H1 (cell line): ENCODE results near the gene LHFPL2. TPM values are rescaled to one million over a fixed set of nuclear protein-coding genes. Genes with fewer than 3 reads are reported as not detected.

Experiments
- CTCF ChIA-PET: fragments of 300-600 bp; sonication (Branson Sonifier 250); formaldehyde crosslinking; loops from one replicate; lab custom pipeline; 2021; ENCODE audit not compliant: partially characterized antibody; lab: Charles Lee
- POLR2A ChIA-PET: fragments of 300-600 bp; sonication (Branson Sonifier 250); formaldehyde crosslinking; loops from one replicate; lab custom pipeline; 2021; ENCODE audit warnings: inconsistent platforms; ENCODE audit not compliant: partially characterized antibody; lab: Charles Lee
- DNase-seq, 2 experiments: peaks; one replicate each; pipeline versions ENCODE4 v3.0.0 to v3.0.0-alpha.2; 2010 to 2022; ENCODE audit warnings: low spot score in 2 of 2, low read depth in 1 of 2, mixed read lengths in 1 of 2
- FAIRE-seq: peaks from 2 replicates; lab custom pipeline; 2011; peaks lifted over from hg19 to GRCh38; lab: Jason Lieb, UNC
- H2AFZ ChIP-seq: 2 replicates; pipeline ENCODE4 v1.8.1; 2012; ENCODE audit warnings: low read length, inconsistent platforms
- H2AK5ac ChIP-seq: 2 replicates; pipeline ENCODE4 v1.6.1; 2013; ENCODE audit warnings: low read depth, low read length
- H2BK120ac ChIP-seq: replicated peaks from 2 replicates; pipeline ENCODE3; 2013; ENCODE audit warnings: low read depth, low read length, inconsistent platforms
- H2BK12ac ChIP-seq: 2 replicates; pipeline ENCODE4 v1.6.1; 2013; ENCODE audit warnings: low read depth, low read length
- H2BK15ac ChIP-seq: 2 replicates; pipeline ENCODE4 v1.6.1; 2013; ENCODE audit warnings: low read length
- H2BK20ac ChIP-seq: 2 replicates; pipeline ENCODE4 v1.6.1; 2013; ENCODE audit warnings: low read length
- H2BK5ac ChIP-seq: 2 replicates; pipeline ENCODE4 v1.6.1; 2013; ENCODE audit warnings: low read depth, low read length
- H3K14ac ChIP-seq: 2 replicates; pipeline ENCODE4 v1.6.1; 2013; ENCODE audit warnings: inconsistent platforms; ENCODE audit not compliant: insufficient read length
- H3K18ac ChIP-seq: 2 replicates; pipeline ENCODE4 v1.6.1; 2013; ENCODE audit warnings: low read length; ENCODE audit errors: extremely low read depth
- H3K23ac ChIP-seq: 2 replicates; pipeline ENCODE4 v1.6.1; 2013; ENCODE audit warnings: inconsistent platforms; ENCODE audit not compliant: insufficient read length
- H3K23me2 ChIP-seq: 2 replicates; pipeline ENCODE4 v1.6.1; 2013; ENCODE audit warnings: low read depth, low read length
- H3K27ac ChIP-seq: 2 replicates; pipeline ENCODE4 v1.6.1; 2011; ENCODE audit warnings: low read depth, low read length, inconsistent platforms
- H3K27me3 ChIP-seq, 4 experiments: replicated peaks in 1 of 4; 1 replicate in 1 of 4; 2 replicates in 3 of 4; pipeline versions ENCODE4 v1.6.1 to v1.8.1; 2011 to 2013; ENCODE audit warnings: low read length in 3 of 4, mild to moderate bottlenecking in 3 of 4, inconsistent platforms in 2 of 4, mixed read lengths in 2 of 4, moderate library complexity in 1 of 4; ENCODE audit not compliant: control insufficient read depth in 3 of 4, insufficient read depth in 3 of 4; ENCODE audit errors: extremely low read depth in 1 of 4
- H3K36me3 ChIP-seq, 4 experiments: 2 replicates each; pipeline versions ENCODE4 v1.6.1 to v1.8.1; 2011 to 2013; ENCODE audit warnings: mild to moderate bottlenecking in 4 of 4, low read length in 3 of 4, moderate library complexity in 2 of 4, control low read depth in 1 of 4, inconsistent platforms in 1 of 4; ENCODE audit not compliant: insufficient read depth in 4 of 4, control insufficient read depth in 2 of 4
- H3K4ac ChIP-seq: replicated peaks from 2 replicates; pipeline ENCODE3; 2013; ENCODE audit warnings: low read length, low read depth, mixed read lengths, inconsistent platforms; ENCODE audit not compliant: insufficient read length
- H3K4me1 ChIP-seq, 4 experiments: replicated peaks in 1 of 4; 1 replicate in 1 of 4; 2 replicates in 3 of 4; pipeline versions ENCODE4 v1.6.1 to v1.8.1; 2011 to 2013; ENCODE audit warnings: low read length in 3 of 4, inconsistent platforms in 2 of 4, mixed read lengths in 1 of 4; ENCODE audit not compliant: insufficient read depth in 4 of 4, control insufficient read depth in 3 of 4
- H3K4me2 ChIP-seq, 2 experiments: 2 replicates each; pipeline versions ENCODE4 v1.6.1 to v1.8.1; 2011 to 2013; ENCODE audit warnings: low read depth in 2 of 2, low read length in 2 of 2, control low read depth in 1 of 2, inconsistent platforms in 1 of 2, mild to moderate bottlenecking in 1 of 2; ENCODE audit not compliant: insufficient read depth in 1 of 2
- H3K4me3 ChIP-seq, 4 experiments: fragments of 200-600, 300-600 bp in 1 of 4; sonication (generic), shearing (Covaris generic), sonication (Bioruptor Twin) in 1 of 4; 2 replicates each; pipeline versions ENCODE4 v1.5.1 to v1.8.1; 2011 to 2016; ENCODE audit warnings: low read length in 4 of 4, low read depth in 3 of 4, control low read depth in 2 of 4, inconsistent platforms in 2 of 4, mild to moderate bottlenecking in 2 of 4, mixed read lengths in 1 of 4, moderate library complexity in 1 of 4; ENCODE audit not compliant: insufficient read depth in 2 of 4; ENCODE audit errors: extremely low read depth in 1 of 4
- H3K56ac ChIP-seq: replicated peaks from 2 replicates; pipeline ENCODE3; 2013; ENCODE audit warnings: low read depth, mild to moderate bottlenecking, mixed read lengths, low read length, inconsistent platforms; ENCODE audit not compliant: insufficient read length
- H3K79me1 ChIP-seq: 2 replicates; pipeline ENCODE4 v1.6.1; 2013; ENCODE audit warnings: low read depth, low read length, control low read depth
- H3K79me2 ChIP-seq, 2 experiments: 2 replicates each; pipeline versions ENCODE4 v1.6.1 to v1.8.1; 2012 to 2013; ENCODE audit warnings: low read length in 2 of 2, mild to moderate bottlenecking in 2 of 2, inconsistent platforms in 1 of 2; ENCODE audit not compliant: insufficient read depth in 2 of 2, control insufficient read depth in 1 of 2
- H3K9ac ChIP-seq, 4 experiments: replicated peaks in 1 of 4; 1 replicate in 1 of 4; 2 replicates in 3 of 4; pipeline versions ENCODE4 v1.6.1 to v1.8.1; 2011 to 2013; ENCODE audit warnings: low read depth in 3 of 4, low read length in 3 of 4, control low read depth in 2 of 4, mild to moderate bottlenecking in 2 of 4, moderate library complexity in 2 of 4, inconsistent platforms in 1 of 4; ENCODE audit errors: extremely low read depth in 1 of 4
- H3K9me3 ChIP-seq, 2 experiments: 2 replicates each; pipeline versions ENCODE4 v1.6.1 to v1.8.1; 2012 to 2013; ENCODE audit warnings: mild to moderate bottlenecking in 2 of 2, moderate library complexity in 2 of 2, control low read depth in 1 of 2, inconsistent platforms in 1 of 2, low read depth in 1 of 2, low read length in 1 of 2, mixed read lengths in 1 of 2; ENCODE audit not compliant: insufficient read depth in 2 of 2
- H4K20me1 ChIP-seq, 2 experiments: replicated peaks in 1 of 2; 2 replicates each; pipeline versions ENCODE3 to v1.8.1; 2011 to 2013; ENCODE audit warnings: inconsistent platforms in 2 of 2, low read length in 2 of 2, mild to moderate bottlenecking in 1 of 2; ENCODE audit not compliant: insufficient read depth in 2 of 2, control insufficient read depth in 1 of 2
- H4K5ac ChIP-seq: 2 replicates; pipeline ENCODE4 v1.6.1; 2013; ENCODE audit warnings: low read length, low read depth, mixed read lengths, inconsistent platforms; ENCODE audit not compliant: insufficient read length
- H4K8ac ChIP-seq: 2 replicates; pipeline ENCODE4 v1.8.0; 2013; ENCODE audit warnings: mild to moderate bottlenecking, moderate library complexity, low read length, inconsistent platforms; ENCODE audit not compliant: insufficient read depth; ENCODE audit errors: extremely low read depth
- H4K91ac ChIP-seq: replicated peaks from 2 replicates; pipeline ENCODE3; 2013; ENCODE audit warnings: low read length, mixed read lengths, inconsistent platforms; ENCODE audit not compliant: insufficient read length
- BACH1 ChIP-seq: IDR thresholded peaks from 2 replicates; pipeline ENCODE4 v1.6.1; 2012; ENCODE audit warnings: low read length, improper control_type of control experiment
- CBX8 ChIP-seq: fragments of 300-800, 300-1000 bp; sonication (generic); IDR thresholded peaks from 2 replicates; pipeline ENCODE4 v1.7.1; 2016; ENCODE audit warnings: low read depth, low read length, borderline replicate concordance
- CTBP2 ChIP-seq: IDR thresholded peaks from 2 replicates; pipeline ENCODE4 v1.7.0; 2011; ENCODE audit warnings: borderline replicate concordance, mild to moderate bottlenecking, moderate library complexity, mixed read lengths, low read length; ENCODE audit not compliant: insufficient read depth, insufficient read length
- EGR1 ChIP-seq: IDR thresholded peaks from 2 replicates; pipeline ENCODE4 v1.6.1; 2011; ENCODE audit warnings: low read depth, low read length, borderline replicate concordance
- EZH2 ChIP-seq: fragments of 200-600 bp; sonication (generic); IDR thresholded peaks from 2 replicates; pipeline ENCODE4 v1.7.1; 2012; ENCODE audit warnings: low read depth, mild to moderate bottlenecking, moderate library complexity, low read length, inconsistent platforms; ENCODE audit not compliant: severe bottlenecking
- JUND ChIP-seq: IDR thresholded peaks from 2 replicates; pipeline ENCODE4 v1.6.1; 2011; ENCODE audit warnings: mild to moderate bottlenecking, improper control_type of control experiment, low read length
- KDM1A ChIP-seq: fragments of 200-600, 300-600 bp; sonication (generic); IDR thresholded peaks from 2 replicates; pipeline ENCODE4 v1.7.1; 2016; ENCODE audit warnings: mild to moderate bottlenecking, low read length, borderline replicate concordance
- NANOG ChIP-seq: IDR thresholded peaks from 2 replicates; pipeline ENCODE4 v1.6.1; 2011; ENCODE audit warnings: low read length, low read depth, mild to moderate bottlenecking, inconsistent platforms; ENCODE audit not compliant: insufficient read depth, poor library complexity, severe bottlenecking
- RBBP5 ChIP-seq: IDR thresholded peaks from 2 replicates; pipeline ENCODE4 v1.7.1; 2012; ENCODE audit warnings: low read depth, mild to moderate bottlenecking, inconsistent platforms, low read length, moderate library complexity, borderline replicate concordance
- SRF ChIP-seq: IDR thresholded peaks from 2 replicates; pipeline ENCODE4 v1.6.1; 2011; ENCODE audit warnings: mild to moderate bottlenecking, low read depth, low read length, moderate library complexity
- WGBS, 2 experiments: shearing (Covaris generic) in 1 of 2; methylation state at CpG; one replicate each; pipeline versions ENCODE4 v1.1.6 to v1.1.7; 2013 to 2015; ENCODE audit warnings: low lambda C conversion rate in 2 of 2, mixed read lengths in 2 of 2, inconsistent platforms in 1 of 2, low coverage in 1 of 2, missing lambda C conversion rate in 1 of 2; ENCODE audit not compliant: insufficient replicate concordance in 2 of 2, insufficient coverage in 1 of 2, insufficient read length in 1 of 2; ENCODE audit errors: extremely low coverage in 1 of 2, missing lambda C conversion rate in 1 of 2; 5-methylcytosine and 5-hydroxymethylcytosine counted together
- polyA plus RNA-seq, 7 experiments: library from polyadenylated mRNA; depleted of rRNA in 3 of 7; stranded (reverse) in 5 of 7; unstranded in 2 of 7; fragments of >200 nt in 5 of 7; fragments of 200-250 nt in 2 of 7; gene quantifications; 1 replicate in 5 of 7; 2 replicates in 1 of 7; 4 replicates in 1 of 7; pipeline versions ENCODE4 v1.2.1 to v1.2.3, GENCODE V29; 2011 to 2013; ENCODE audit warnings: missing spikeins in 2 of 7, mixed read lengths in 2 of 7
- total RNA-seq: library from RNA; stranded (reverse); fragmentation: NEBNext Ultra II Directional; extraction: Animal tissue kit (Norgen Biotek cat#: 25700); gene quantifications from 2 replicates; pipeline ENCODE4 v1.2.1, GENCODE V29; 2021
- TF ChIP-seq, protein P1 (sequence below), 3 experiments: IDR thresholded peaks; 1 replicate in 2 of 3; 2 replicates in 1 of 3; pipeline versions ENCODE4 v1.5.1 to v1.6.1; 2011; ENCODE audit warnings: low read length in 3 of 3, mild to moderate bottlenecking in 3 of 3, inconsistent platforms in 2 of 3, low read depth in 1 of 3, moderate library complexity in 1 of 3; ENCODE audit not compliant: insufficient read depth in 1 of 3; ENCODE audit errors: control extremely low read depth in 1 of 3

LHFPL2 gene
- total and polyA plus RNA-seq, 2 of the 8 experiments (the other 6 are each of a cell fraction or from before 2014, with no cell fraction given): 9.6 to 43.0 TPM

DNA sequence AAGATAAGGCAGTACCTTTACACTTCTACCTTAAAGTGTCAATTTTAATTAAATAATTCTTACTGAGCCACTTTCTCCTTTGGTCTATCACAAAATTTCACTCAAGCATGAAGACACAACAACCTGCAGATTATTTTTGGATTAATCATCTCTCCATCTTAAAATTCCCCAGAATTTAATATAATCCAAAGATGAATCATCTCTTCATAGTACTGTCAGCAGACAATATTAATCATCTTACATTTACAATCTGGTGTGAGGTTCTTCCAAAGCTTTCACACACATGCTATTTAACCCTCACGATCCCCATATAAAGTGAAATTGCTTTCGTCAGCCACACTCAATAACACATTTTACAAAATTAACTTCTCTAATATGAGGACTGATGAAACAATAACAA is 43.0 kb downstream of the LHFPL2 start:
- Histone ChIP-seq H3K9ac (no peak overlapping the region), H4K20me1 (no peaks in the 10 kb centered on the region), H3K18ac (no peak overlapping the region), H3K27me3 (no peaks in the 10 kb centered on the region), H2BK20ac (no peak overlapping the region), H3K56ac (no peak overlapping the region), H3K79me1 (peaks cover 2% of the 10 kb centered on the region; the same call in 1 of the 2 replicates), H2AK5ac (no peak overlapping the region), H3K27ac (no peak overlapping the region), H3K9me3 (no peaks in the 10 kb centered on the region), H3K36me3 (no peaks in the 10 kb centered on the region; a peak in 3 of 8 replicates), H3K4ac (no peak overlapping the region), H2AFZ (no peak overlapping the region), H3K4me3 (no peak overlapping the region), H3K23me2 (no peaks in the 10 kb centered on the region), H2BK15ac (no peak overlapping the region), H3K14ac (no peak overlapping the region), H2BK120ac (no peak overlapping the region), H4K91ac (no peak overlapping the region), H2BK5ac (no peak overlapping the region), H3K23ac (no peak overlapping the region), H2BK12ac (no peak overlapping the region), H4K8ac (no peak overlapping the region), H3K4me2 (no peak overlapping the region), H3K4me1 (peaks cover 0 to 8% (median 3%) of the 10 kb centered on the region in 4 experiments; a peak in 5 of 7 replicates), H4K5ac (no peak overlapping the region), H3K79me2 (peaks cover 3 to 57% of the 10 kb centered on the region in 2 experiments; a peak in 3 of 4 replicates)
- no peak for DNase-seq
- 82% methylated on average over 2 of the region's 2 CpGs; no CpG with 5 or more reads in 1 of the 2 experiments for WGBS, 2 experiments
- ChIA-PET POLR2A (no interaction called here), CTCF (interaction anchor here (0.6 to 1.0 kb wide), 2 partner anchors 21 to 528 kb away, joined by 3 read pairs; no protein-coding TSS in a partner anchor)
- no peak for FAIRE-seq
- TF ChIP-seq CTBP2 (no peak), BACH1 (no peak), EGR1 (no peak), SRF (no peak), RBBP5 (no peak), KDM1A (no peak), JUND (no peak), NANOG (no peak), EZH2 (no peak), CBX8 (no peak)
- TF ChIP-seq, protein P1, sequence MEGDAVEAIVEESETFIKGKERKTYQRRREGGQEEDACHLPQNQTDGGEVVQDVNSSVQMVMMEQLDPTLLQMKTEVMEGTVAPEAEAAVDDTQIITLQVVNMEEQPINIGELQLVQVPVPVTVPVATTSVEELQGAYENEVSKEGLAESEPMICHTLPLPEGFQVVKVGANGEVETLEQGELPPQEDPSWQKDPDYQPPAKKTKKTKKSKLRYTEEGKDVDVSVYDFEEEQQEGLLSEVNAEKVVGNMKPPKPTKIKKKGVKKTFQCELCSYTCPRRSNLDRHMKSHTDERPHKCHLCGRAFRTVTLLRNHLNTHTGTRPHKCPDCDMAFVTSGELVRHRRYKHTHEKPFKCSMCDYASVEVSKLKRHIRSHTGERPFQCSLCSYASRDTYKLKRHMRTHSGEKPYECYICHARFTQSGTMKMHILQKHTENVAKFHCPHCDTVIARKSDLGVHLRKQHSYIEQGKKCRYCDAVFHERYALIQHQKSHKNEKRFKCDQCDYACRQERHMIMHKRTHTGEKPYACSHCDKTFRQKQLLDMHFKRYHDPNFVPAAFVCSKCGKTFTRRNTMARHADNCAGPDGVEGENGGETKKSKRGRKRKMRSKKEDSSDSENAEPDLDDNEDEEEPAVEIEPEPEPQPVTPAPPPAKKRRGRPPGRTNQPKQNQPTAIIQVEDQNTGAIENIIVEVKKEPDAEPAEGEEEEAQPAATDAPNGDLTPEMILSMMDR (IDR thresholded peaks at IDR 0.05; ENCODE audit: control extremely low read depth in 1 of 3, insufficient read depth in 1 of 3, low read depth in 1 of 3, low read length in 3 of 3): no peak
